Activated CD4-positive, alpha-beta T cell treated with anti-CD3 and anti-CD28 coated beads, Interleukin-2, Interleukin-4, amounts not matched to agents 100 ng/mL and 50 ng/mL, durations not matched to agents 16 hours and 8 hours (primary cell): ENCODE measurements around the gene AFG1L.
A peak's percentile ranks its signal among the peaks of the same experiment; 100 is the strongest.
"Not testable (repeated sequence)": the region's sequence is repeated elsewhere in the genome, so short reads cannot be mapped to it uniquely, and the experiment has no call there.

Source experiments
- DNase-seq: peaks from one replicate; pipeline ENCODE4 v3.0.0-alpha.2; 2020; ENCODE audit warnings: low spot score

The AFG1L gene

DNA sequence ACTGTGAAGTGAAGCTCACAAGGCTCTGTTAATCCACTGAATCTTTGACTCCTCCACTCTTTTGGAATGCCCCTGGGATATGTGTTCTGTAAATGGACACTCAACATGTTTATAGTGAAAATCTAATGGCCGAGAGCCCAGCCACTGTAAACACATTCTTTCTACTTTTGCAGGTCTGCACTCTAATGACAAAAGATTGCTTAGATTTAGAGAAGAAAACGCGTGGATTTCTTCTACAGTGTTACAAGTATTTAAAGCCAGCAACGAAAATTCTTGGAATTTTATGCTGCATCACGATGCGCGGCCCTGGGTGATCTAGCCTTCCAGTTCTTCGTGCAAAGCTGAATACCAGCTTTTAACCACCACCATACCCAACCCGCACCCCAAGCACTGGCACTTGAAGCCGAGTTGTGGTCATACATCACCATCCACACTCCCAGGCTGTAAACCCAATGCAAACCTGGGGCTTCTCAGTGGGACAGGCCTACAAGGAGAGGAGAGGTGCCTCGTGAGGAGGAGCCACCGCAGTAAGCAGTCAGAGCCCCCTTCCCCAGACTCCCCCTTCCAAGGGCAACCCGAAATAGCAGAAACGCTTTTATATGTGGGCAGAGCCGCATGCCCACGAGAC lies 262.1 kb downstream of the AFG1L start:
- no peak for DNase-seq

DNA sequence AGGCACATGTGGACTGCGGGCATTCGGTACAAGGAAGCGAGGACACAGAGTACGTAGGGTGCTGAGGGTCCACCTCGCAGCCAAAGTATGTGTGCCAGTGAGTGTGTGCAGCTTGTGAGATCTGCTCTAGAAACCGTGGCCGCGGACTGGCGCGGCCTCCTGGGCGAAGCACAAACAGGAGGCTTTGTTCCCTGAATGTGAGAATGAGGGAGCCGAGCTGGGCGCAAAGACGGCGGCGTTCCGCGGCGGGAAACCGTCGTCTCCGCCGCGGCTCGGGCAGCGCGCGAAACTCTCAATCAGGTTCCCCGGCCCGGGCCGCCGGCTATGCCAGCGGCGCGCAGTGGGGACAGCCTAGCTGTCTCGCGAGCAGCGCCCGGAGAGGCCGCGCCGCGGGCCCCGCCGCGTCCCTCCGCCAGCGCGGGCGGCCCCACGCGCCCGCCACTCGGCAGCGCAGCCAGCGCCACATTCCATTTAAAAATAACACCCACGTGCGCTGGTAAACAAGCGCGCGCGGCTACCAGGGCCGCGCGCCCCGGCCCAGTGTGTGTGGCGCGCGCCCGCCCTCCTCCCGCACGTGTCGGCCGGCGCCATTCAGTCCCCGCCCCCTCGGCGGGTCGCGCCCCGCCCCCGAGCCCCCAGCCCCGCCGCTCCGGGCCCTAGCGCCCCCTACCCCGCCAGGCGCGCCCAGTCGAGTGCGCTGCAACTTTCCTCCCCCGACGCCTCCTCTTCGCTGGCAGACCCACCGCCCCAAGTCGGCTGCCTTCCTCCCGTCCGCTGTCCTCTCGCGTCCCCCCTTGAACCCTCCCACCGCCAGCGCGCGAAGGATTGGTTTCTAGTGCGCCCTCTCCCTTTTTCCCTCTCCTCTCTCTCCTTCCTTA lies 262.9 kb downstream of the AFG1L start:
- DNase-seq: peak; percentile 45

DNA sequence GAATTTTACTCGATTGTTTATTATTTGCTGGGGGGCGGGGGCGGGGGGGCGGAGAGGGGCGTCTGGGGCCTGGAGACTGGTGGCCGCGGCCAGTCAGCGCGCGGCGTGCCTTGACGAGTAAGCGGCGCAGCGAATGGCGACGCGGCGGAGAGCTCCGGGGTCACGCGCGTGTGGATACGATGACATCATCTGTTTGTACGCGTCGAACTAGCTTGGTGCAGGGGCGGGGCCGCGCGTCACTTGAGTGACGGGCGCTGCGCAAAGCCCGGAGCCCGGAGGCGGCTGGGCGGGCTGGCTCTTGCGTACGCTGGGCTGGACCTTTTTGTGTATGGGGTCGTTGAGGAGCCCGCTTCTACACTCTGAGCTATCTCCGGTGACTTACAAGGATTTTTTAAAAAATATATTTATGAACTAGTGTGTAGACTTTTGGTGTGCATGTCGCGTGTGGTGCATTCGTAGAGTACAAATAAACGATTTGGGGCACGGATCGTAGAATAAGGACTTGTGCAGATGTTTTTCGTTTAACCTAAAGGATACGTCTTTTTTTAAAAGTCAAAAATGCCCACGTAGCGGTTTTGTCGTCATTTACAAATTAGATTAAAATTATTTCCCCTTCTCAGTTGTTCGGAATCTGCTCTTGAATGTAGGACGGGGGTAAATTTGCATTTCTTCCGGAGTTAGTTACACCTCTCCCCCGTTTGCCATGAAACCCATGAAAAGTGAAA lies 263.7 kb downstream of the AFG1L start:
- peak; percentile 95 for DNase-seq

DNA sequence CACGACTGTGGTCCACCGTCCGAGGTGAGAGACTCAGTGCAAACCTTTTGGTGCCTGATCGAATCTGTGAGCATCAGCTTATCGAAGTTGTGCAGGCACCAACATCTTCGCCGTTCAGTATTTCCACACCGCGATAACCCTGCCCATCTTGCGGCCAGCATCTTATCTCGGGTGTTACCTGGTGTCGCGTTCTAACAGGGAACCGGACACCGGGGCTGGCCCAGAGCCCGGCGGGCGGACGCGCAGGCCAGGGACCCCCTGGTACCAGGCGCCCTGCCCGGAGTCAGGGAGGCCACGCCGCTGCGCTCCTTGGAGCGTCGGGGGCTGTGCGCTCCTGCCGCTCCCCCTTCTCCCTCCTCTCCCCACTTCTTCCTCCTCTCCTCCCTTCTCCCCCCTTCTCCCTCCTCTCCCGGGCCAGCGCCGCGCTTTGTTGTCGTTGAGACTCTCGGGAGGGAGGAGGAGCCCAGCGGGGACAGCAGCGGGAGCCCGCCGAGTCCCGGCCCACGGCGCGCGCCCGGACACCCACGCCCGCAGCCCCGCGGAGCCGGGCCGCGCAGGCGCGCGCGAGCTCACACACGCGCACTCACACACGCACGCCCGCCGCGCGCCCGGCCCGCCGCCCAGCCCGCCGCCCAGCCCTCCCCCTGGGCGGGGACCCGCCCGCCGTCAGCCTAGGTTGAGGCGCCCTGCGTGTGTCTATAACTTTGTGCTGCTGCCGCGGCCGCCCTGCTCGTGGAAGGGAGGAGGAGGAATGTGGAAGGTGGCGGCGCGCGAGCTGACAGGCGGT lies 264.4 kb downstream of the AFG1L start:
- DNase-seq: peak; percentile 78

DNA sequence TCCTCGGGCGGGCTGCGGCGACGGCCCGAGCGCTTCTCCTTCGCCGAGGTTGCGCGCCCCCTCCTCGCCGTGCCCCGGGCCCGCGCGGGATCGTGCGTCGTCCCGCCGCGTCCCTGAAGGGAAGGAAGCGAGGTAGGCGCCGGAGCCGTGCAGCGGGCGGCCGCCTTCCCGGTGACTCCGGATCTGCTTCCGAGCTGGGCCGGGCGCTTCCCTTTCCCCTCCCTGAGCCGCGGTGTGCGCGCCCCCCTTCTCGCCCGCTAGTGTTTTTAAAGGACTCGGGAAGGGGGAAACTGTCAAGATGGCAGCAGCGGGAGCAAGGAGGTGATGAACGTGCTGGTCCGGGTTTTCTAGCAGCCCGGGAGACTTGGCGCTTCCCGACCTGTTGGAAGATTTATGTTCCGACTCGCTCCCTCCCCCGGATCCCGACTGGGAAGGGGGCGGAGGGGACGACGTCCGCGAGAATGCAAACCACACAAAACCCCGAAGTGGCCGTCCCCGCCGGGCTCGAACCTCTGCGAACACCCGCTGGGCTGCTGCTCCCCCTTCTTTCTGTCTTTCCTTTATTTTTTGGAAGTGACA lies 265.1 kb downstream of the AFG1L start:
- no peak for DNase-seq

DNA sequence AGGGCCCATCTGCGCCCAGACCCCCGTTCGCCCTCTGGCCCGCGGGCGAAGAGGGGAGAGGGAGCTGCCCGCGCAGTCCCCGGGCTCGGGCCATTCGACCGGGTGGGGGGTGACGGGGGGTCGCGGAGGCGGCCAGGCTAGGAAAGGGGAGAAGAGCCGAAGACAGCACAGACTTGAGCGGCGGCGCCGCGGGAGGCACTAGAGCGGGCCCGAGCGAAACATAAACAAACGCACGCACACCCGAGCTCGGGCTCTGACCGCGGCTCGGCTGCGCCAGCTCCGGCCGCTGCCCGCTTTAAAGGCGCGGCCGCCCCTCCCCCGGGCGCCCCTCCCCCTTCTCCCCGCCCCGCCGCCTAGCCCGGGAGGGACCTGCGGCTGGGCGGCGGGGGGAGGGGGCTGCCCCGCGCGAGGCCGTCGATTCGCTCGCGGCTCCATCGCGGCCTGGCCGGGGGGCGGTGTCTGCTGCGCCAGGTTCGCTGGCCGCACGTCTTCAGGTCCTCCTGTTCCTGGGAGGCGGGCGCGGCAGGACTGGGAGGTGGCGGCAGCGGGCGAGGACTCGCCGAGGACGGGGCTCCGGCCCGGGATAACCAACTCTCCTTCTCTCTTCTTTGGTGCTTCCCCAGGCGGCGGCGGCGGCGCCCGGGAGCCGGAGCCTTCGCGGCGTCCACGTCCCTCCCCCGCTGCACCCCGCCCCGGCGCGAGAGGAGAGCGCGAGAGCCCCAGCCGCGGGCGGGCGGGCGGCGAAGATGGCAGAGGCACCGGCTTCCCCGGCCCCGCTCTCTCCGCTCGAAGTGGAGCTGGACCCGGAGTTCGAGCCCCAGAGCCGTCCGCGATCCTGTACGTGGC lies 265.8 kb downstream of the AFG1L start, which contains the start of gene FOXO3:
Gene FOXO3, plus strand, starts transcription at position 455 of the 846 bp plus-strand sequence. Its CDS starts 292 bp downstream, at position 747.
- no peak for DNase-seq

DNA sequence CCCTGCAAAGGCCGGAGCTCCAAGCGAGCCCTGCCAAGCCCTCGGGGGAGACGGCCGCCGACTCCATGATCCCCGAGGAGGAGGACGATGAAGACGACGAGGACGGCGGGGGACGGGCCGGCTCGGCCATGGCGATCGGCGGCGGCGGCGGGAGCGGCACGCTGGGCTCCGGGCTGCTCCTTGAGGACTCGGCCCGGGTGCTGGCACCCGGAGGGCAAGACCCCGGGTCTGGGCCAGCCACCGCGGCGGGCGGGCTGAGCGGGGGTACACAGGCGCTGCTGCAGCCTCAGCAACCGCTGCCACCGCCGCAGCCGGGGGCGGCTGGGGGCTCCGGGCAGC lies 266.4 kb downstream of the AFG1L start:
- not testable (repeated sequence) for DNase-seq

DNA sequence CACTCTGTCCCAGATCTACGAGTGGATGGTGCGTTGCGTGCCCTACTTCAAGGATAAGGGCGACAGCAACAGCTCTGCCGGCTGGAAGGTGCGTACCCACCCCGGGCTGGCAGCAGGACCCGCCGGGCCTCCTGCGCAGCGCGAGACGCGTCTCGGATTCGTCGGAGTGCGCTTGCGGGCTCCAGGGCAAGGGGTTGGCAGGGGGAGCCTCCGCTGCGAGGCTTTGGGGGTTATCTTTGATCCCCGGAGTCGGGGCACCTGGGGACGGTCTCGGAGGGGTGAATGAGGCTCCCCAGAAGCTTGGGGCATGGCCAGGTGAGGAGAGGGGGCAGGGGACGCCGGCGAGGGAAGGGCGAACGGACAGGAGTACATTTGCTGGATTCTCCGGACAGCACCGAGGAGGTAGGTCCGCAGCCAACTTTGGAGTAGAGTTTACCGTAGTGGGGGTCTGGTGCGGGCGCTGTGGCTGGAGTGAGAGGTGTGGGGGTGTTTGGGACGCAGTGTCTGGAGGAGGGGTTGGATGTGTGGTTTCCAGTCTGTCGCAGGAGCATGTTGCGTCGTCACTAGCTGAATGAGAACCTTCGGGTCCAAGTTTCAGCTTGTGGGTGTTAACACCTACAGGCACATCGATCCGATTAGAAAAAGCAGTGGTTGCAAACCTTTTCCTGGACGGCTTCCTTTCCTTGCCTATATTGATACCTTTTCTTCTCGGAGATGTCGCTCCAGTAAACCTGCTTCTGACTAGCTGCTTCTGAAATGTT lies 267.1 kb downstream of the AFG1L start:
- no peak for DNase-seq

DNA sequence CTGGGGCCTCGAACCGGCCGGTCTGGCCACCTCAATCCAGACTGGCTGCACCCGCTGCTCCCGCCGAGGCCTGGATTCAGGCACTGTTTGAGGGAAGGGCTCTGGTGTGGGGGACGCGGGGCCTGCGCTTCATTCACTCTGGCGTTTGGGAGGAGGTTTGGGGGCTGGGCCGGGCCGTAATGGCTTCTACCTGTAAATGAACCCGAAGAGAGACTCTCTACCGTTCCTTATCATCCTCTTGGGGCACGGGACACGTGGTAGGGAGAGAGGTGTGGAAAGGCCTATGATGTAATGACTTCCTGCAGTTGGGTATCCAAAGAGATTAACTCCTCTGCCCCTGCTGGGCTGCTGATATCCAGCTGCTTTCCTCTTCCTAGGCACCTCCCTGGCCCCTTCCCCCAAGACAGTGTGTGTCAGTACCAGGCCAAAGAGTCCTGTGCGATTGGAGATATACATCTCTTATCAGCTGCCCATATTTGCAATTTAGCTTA lies 267.7 kb downstream of the AFG1L start:
- no peak for DNase-seq

DNA sequence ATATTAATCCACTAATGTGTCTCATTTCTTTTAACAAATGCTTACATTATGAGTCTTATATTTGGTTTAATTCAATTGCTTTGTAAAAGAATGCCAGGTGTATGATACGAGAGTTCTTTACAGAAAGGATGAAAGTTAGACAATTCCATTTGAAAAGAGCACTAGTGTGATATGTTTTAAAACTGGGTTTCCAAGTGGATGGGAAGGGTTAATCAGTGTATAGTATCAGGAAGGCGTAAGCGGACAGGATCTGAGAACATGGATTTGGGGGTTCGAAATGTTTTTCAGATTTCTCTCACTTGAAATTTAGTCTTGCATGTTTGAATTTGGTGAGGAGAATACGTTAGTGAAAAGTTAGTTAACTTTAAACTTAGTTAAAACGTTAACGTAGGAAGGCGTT lies 268.4 kb downstream of the AFG1L start:
- no peak for DNase-seq

DNA sequence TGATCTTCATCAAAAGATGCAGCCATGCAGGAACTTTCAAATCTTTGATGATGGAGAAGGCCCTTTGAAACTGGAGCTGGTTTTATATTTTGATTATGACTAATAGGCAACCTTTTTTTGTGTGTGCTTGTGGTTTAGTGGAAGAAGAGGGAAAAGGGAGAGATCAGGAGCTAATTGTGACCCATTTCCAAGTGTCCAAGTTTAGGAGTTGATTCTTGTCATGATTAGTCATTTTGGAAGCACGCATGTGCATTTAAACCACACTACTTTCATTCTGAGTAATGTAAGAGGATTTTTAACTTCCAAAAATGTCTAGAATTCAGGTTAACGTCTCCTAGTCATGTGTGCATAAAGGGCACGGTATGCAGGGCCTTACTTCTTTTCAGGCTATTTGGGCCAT lies 269.3 kb downstream of the AFG1L start:
- DNase-seq: peak; percentile 75

DNA sequence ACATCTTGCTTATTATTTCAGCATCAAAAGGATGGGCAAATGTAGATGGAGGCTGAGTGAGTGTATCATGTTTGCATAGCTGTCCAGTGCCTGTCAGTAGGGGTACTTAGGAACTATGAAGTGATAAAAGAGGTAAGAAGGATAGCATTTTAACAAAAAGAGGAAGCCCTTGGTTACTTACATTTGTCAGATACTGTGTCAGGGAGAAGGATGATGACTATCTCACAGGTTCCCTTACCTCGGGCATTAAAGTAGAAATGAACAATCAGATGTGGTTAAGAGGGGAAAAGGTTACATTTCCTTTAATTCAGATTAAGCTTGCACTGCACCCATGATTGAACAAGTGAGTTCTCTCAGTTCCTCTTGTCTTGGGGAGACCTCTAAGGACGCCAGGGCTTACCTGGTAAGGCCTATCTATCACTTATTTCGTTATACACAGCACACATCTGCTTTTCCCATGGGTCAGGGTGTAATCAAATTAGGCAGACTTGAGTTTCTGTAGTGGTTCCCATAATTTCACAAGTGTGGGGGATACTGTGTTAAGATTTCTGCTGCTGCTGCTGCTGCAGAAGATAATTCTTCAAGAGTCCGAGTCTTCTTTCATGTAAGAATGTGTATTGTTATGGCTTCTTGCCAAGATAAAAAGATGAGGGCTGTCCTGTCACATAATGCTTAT lies 270.4 kb downstream of the AFG1L start:
- DNase-seq: peak; percentile 52

DNA sequence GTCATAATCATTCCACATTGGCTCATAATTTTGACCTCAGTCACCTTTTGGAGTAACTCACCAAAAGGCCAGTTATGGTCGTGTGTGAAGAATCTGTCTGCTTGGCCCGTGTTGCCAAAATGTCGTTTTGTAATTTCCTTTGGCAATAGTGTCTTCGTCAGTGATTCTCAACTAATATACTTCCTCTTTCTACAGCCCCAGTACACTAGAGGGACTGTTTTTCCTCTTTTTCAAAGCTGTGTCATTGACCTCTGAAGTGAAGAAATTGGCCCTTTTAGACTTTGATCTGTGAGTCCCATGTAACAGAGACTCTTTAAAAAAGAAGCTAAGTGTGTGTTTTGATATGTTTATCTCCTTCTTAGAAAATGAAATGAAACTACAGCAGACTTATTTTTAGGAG lies 271.0 kb downstream of the AFG1L start:
- DNase-seq: no peak

DNA sequence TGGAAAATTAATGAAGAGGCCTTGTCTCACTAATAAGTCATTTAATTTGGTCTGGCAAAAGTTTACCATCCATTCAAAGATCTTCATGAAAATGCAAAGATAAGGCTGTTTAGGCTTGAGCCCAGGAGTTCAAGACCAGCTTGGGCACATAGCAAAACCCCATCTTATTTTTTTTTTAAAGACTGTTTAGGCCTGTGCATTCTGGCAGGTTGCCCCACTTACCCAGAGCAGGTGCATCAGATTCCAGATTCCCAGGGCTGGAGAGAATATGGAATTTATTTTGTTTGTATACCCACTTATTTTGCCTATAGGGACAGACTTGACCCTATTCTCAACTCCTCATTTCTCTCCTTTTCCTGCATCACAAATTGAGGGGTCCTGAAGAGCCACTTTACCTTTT lies 271.6 kb downstream of the AFG1L start:
- no peak for DNase-seq

DNA sequence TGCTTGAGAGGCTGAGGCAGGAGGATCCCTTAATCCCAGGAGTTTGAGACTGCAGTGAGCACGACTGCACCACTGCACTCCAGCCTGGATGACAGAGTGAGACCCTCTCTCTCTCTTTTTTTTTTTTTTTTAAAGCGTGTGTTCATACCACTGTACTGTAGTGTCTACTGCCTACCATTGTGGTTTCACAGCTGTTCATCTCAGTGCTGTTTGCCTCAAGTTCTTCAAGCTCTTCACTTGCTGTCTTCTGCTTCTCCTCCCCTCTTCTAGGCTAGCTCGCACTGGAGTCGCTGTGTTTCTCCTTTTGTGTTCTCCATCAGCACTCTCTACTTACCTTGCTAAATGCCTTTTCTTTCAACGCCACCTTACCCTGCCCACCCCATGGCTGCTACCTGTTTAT lies 273.2 kb downstream of the AFG1L start:
- no peak for DNase-seq

DNA sequence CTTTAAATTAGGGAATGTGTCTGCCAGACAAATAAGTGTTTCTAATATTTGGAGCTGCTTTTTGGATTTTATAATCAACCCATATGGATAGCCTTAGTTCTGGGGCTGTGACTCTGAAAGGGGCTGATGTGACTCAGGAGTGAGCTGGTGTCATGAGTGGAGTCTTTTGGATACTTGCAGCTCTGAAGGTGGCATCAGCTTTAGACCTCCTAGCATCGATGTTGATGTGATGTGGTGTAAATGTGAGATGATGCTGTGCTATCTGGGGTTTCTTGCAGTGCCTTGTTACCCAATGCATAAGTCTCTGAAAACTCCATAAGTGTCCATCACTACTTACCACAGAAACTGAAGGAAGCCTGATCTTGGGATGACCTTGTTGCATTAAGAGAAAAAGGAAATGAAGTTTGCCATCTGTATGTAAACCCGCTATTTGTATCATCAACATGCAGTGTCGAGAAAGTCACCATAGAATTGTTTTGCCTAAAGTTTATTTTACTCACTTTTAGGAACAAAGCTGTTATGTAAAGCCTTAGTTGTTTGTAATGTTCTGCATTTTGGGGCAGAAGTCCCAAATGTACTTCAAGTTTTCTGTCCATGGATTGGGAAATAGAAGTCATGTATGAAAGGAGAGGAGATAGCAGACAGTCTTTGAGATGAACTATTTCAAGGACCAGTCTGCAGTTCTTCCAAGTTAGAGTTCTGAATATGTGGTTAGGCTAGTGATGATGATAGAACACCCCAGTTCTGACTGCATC lies 273.9 kb downstream of the AFG1L start:
- DNase-seq: no peak

DNA sequence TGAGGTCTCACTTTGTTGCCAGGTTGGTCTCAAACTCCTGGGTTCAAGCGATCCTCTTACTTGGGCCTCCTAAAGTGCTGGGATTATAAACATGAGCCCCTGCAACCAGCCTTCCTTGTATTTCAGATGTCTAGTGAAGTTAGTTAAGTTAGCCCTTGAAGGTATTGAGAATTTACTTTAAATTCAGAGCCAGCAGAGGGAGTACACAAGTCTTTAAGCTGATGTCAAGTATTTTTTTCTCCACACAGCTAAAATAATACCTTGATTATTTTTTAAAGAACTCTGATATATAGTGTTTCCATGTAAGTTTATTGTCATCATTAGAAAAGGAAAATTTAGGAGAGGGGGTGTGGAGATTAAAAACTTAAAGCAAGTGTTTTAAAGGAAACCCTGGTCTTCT lies 275.7 kb downstream of the AFG1L start:
- DNase-seq: no peak

DNA sequence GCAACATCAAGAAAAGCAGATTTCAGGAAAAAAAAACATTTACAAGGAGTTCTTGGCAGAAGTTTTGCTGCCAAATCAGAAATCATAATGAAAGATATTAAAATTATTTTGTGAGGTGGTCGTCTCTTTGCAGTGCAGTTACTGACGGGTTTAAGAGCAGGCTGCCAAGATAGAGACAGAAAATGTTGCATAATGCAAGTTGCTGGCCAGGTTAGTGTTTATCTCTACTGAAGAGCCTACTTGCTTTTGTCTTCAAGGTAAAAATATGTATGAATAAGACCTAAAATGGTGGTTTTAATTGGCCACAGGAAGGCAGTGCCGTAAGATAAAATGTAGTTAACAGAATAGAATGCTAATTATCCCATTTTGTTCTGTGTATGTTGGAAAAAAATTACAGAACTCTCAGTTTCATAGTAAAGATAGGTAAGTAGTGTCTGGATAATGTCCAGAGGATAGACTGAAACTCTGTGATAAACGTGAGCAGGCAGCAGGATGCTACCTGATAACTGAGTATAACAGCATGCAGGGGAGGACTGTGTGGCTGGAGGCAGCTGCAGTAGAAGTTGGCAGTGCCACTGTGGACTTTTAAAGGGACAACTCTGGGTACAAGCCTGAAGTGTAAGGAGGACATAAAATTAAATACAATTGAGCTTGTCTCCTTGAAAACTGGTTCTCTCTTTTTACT lies 279.7 kb downstream of the AFG1L start:
- no peak for DNase-seq
